ENCODE measurements around the gene ZNF214.
"Not testable (repeated sequence)": the region's sequence is repeated elsewhere in the genome, so short reads cannot be mapped to it uniquely, and the experiment has no call there.

GRCh38 chr11:6969854-6970253 is 50.3 kb downstream of the ZNF214 start:
- not testable (repeated sequence) for TF ChIP-seq EZH2 (IDR thresholded peaks at IDR 0.05; ENCODE audit: insufficient read depth, poor library complexity, severe bottlenecking); EZH2phosphoT487 (IDR thresholded peaks at IDR 0.05; ENCODE audit: insufficient read depth, low read depth)
